CD8-positive, alpha-beta memory T cell (primary cell): ENCODE results near the gene SRSF1. TPM values are rescaled to one million over a fixed set of nuclear protein-coding genes. Genes with fewer than 3 reads are reported as not detected.
A peak's percentile ranks its signal among the peaks of the same experiment; 100 is the strongest.

ENCODE experiments used
- CTCF ChIA-PET: fragments of 350-600 bp; sonication (Branson Sonifier 250); formaldehyde crosslinking; loops from one replicate; lab custom pipeline; 2021; ENCODE audit warnings: antibody characterized with exemption; lab: Charles Lee
- POLR2A ChIA-PET: fragments of 350-600 bp; sonication (Branson Sonifier 250); formaldehyde crosslinking; loops from one replicate; lab custom pipeline; 2021; ENCODE audit warnings: antibody characterized with exemption; lab: Charles Lee
- DNase-seq, 5 donors: peaks; one replicate each; pipeline versions ENCODE4 v3.0.0 to v3.0.0-alpha.2; 2020 to 2022; ENCODE audit warnings: mixed read lengths in 1 of 5
- H3K27ac ChIP-seq: one replicate; pipeline ENCODE4 v1.7.0; 2013; ENCODE audit warnings: low read depth, mild to moderate bottlenecking, low read length, moderate library complexity
- H3K27me3 ChIP-seq: 2 replicates; pipeline ENCODE4 v1.7.0; 2013; ENCODE audit warnings: low read length, mild to moderate bottlenecking; ENCODE audit not compliant: insufficient read depth, poor library complexity, severe bottlenecking
- H3K36me3 ChIP-seq: 2 replicates; pipeline ENCODE4 v1.7.0; 2013; ENCODE audit warnings: mild to moderate bottlenecking, low read length, moderate library complexity; ENCODE audit not compliant: insufficient read depth
- H3K4me1 ChIP-seq: 2 replicates; pipeline ENCODE4 v1.7.0; 2013; ENCODE audit warnings: mild to moderate bottlenecking, low read length, moderate library complexity; ENCODE audit not compliant: insufficient read depth
- H3K4me3 ChIP-seq: 2 replicates; pipeline ENCODE4 v1.7.0; 2013; ENCODE audit warnings: mild to moderate bottlenecking, low read length
- H3K9me3 ChIP-seq: 2 replicates; pipeline ENCODE4 v1.7.0; 2013; ENCODE audit warnings: mild to moderate bottlenecking, low read length
- H3K27ac Mint-ChIP-seq, 8 donors: one replicate each; pipeline ENCODE4 v1.8.0; 2020 to 2021; ENCODE audit warnings: mixed read lengths in 8 of 8, mild to moderate bottlenecking in 6 of 8, inconsistent platforms in 3 of 8, moderate library complexity in 3 of 8
- H3K27me3 Mint-ChIP-seq, 2 donors: one replicate each; pipeline ENCODE4 v1.8.0; 2020 to 2021; ENCODE audit warnings: mixed read lengths in 2 of 2, mild to moderate bottlenecking in 1 of 2, moderate library complexity in 1 of 2
- H3K36me3 Mint-ChIP-seq, 3 donors: one replicate each; pipeline ENCODE4 v1.8.0; 2020 to 2021; ENCODE audit warnings: mixed read lengths in 3 of 3, inconsistent platforms in 1 of 3, mild to moderate bottlenecking in 1 of 3
- H3K4me1 Mint-ChIP-seq, 3 donors: one replicate each; pipeline ENCODE4 v1.8.0; 2020 to 2021; ENCODE audit warnings: mixed read lengths in 3 of 3, inconsistent platforms in 1 of 3, mild to moderate bottlenecking in 1 of 3
- H3K4me3 Mint-ChIP-seq, 7 donors: one replicate each; pipeline ENCODE4 v1.8.0; 2020 to 2021; ENCODE audit warnings: mixed read lengths in 7 of 7, mild to moderate bottlenecking in 6 of 7, moderate library complexity in 4 of 7, inconsistent platforms in 2 of 7
- H3K9me3 Mint-ChIP-seq, 5 donors: one replicate each; pipeline ENCODE4 v1.8.0; 2020 to 2022; ENCODE audit warnings: mixed read lengths in 5 of 5, mild to moderate bottlenecking in 3 of 5, moderate library complexity in 2 of 5, inconsistent platforms in 1 of 5
- polyA plus RNA-seq: library from polyadenylated mRNA; unstranded; fragments of 300-500 nt; fragmentation: Illumina TruSeq; gene quantifications from one replicate; pipeline ENCODE4 v1.2.3, GENCODE V29; 2021
- total RNA-seq, 2 experiments: library from RNA; stranded (reverse); gene quantifications; one replicate each; pipeline ENCODE4 v1.2.3, GENCODE V29; 2021

Gene SRSF1
- total and polyA plus RNA-seq, 3 experiments from 2014 or later, result 50.6 to 492 (median 469) TPM

- Histone ChIP-seq H3K4me1 (peaks cover 38% of the 10 kb centered on the region), H3K27ac (no peak overlapping the region), H3K4me3 (no peak overlapping the region), H3K9me3 (no peaks in the 10 kb centered on the region), H3K27me3 (no peaks in the 10 kb centered on the region), H3K36me3 (peaks cover 32% of the 10 kb centered on the region)
- no peak for DNase-seq
- H3K27me3 Mint-ChIP-seq, result peaks cover 0 to 10% of the 10 kb centered on the region in 2 donors
- peak overlapping the region in 7 of 8 donors; percentile 34 to 86 (median 54) for H3K27ac Mint-ChIP-seq
- ChIA-PET CTCF (interaction anchor here (0.7 to 5.0 kb wide), 7 partner anchors 9 to 170 kb away, joined by 3 to 54 read pairs (median 3); no protein-coding TSS in a partner anchor), POLR2A (no interaction called here)
- H3K4me1 Mint-ChIP-seq, result peaks cover 59 to 76% (median 71%) of the 10 kb centered on the region in 3 donors
- peak overlapping the region in 1 of 7 donors; percentile 20 for H3K4me3 Mint-ChIP-seq
- no peaks in the 10 kb centered on the region for H3K9me3 Mint-ChIP-seq
- H3K36me3 Mint-ChIP-seq, result peaks cover 9 to 74% (median 23%) of the 10 kb centered on the region in 3 donors
These were observed 4.7 kb downstream of the SRSF1 start for GRCh38 chr17:58002154-58002948.

- no peak overlapping the region for H3K4me3 Mint-ChIP-seq
These were observed 5.5 kb downstream of the SRSF1 start for GRCh38 chr17:58001461-58002124.

GRCh38 chr17:57999496-58000017 lies 7.5 kb downstream of the SRSF1 start:
- H3K27me3 Mint-ChIP-seq, result no peaks in the 10 kb centered on the region
- peaks cover 0 to 48% (median 9%) of the 10 kb centered on the region in 3 donors for H3K36me3 Mint-ChIP-seq
- H3K27ac ChIP-seq, result no peak overlapping the region

More at GRCh38 chr17:58001461-58002124, 5.5 kb downstream of the SRSF1 start:
- Mint-ChIP-seq H3K27me3 (peaks cover 0 to 4% of the 10 kb centered on the region in 2 donors), H3K4me1 (peaks cover 55 to 72% (median 63%) of the 10 kb centered on the region in 3 donors), H3K9me3 (no peaks in the 10 kb centered on the region), H3K27ac (peak overlapping the region in 1 of 8 donors; percentile 15), H3K36me3 (peaks cover 9 to 68% (median 23%) of the 10 kb centered on the region in 3 donors)
- ChIA-PET CTCF (interaction anchor here (0.7 to 5.0 kb wide), 8 partner anchors 8 to 168 kb away, joined by 3 to 54 read pairs (median 4); partner anchors contain the start of genes CUEDC1 and VEZF1), POLR2A (interaction anchor here (0.6 kb wide), 1 partner anchor 1788 kb away, joined by 6 read pairs; no protein-coding TSS in a partner anchor)
- H3K4me1 ChIP-seq, result peaks cover 38% of the 10 kb centered on the region
- no peaks in the 10 kb centered on the region for H3K9me3 ChIP-seq
- no peak for DNase-seq
- H3K36me3 ChIP-seq, result peaks cover 32% of the 10 kb centered on the region
- no peak overlapping the region for H3K27ac ChIP-seq
- no peak overlapping the region for H3K4me3 ChIP-seq
- H3K27me3 ChIP-seq, result no peaks in the 10 kb centered on the region

GRCh38 chr17:57999010-57999495 lies 8.0 kb downstream of the SRSF1 start:
- H3K27ac ChIP-seq, result no peak overlapping the region
- no peak overlapping the region for H3K4me3 Mint-ChIP-seq

More at GRCh38 chr17:57999496-58000017, 7.5 kb downstream of the SRSF1 start:
- peak overlapping the region in 1 of 7 donors; percentile 54 for H3K4me3 Mint-ChIP-seq
- H3K9me3 Mint-ChIP-seq, result no peaks in the 10 kb centered on the region
- Histone ChIP-seq H3K4me3 (no peak overlapping the region), H3K9me3 (no peaks in the 10 kb centered on the region), H3K36me3 (peaks cover 18% of the 10 kb centered on the region), H3K4me1 (peaks cover 29% of the 10 kb centered on the region), H3K27me3 (no peaks in the 10 kb centered on the region)
- peak in 2 of 5 donors; percentile 63 to 69 for DNase-seq
- H3K4me1 Mint-ChIP-seq, result peaks cover 39 to 64% (median 55%) of the 10 kb centered on the region in 3 donors
- H3K27ac Mint-ChIP-seq, result peak overlapping the region in 7 of 8 donors; percentile 31 to 70 (median 58)
- ChIA-PET CTCF (interaction anchor here (0.6 to 7.5 kb wide), 34 partner anchors 8 to 488 kb away, joined by 3 to 54 read pairs (median 4); partner anchors contain the start of genes CUEDC1, HSF5, MRPS23 and SRSF1), POLR2A (interaction anchor here (1.3 to 2.2 kb wide), 2 partner anchors 11 to 44 kb away, joined by 3 to 8 read pairs; partner anchors contain the start of genes CUEDC1 and VEZF1)

GRCh38 chr17:57997085-57997809 lies 9.8 kb downstream of the SRSF1 start:
- Mint-ChIP-seq H3K36me3 (peaks cover 0 to 25% (median 0%) of the 10 kb centered on the region in 3 donors), H3K9me3 (no peaks in the 10 kb centered on the region), H3K4me1 (peaks cover 36 to 61% (median 48%) of the 10 kb centered on the region in 3 donors), H3K27me3 (no peaks in the 10 kb centered on the region), H3K4me3 (no peak overlapping the region), H3K27ac (peak overlapping the region in 6 of 8 donors; percentile 12 to 71 (median 48))
- ChIA-PET CTCF (interaction anchor here (0.7 to 7.5 kb wide), 11 partner anchors 9 to 164 kb away, joined by 3 to 53 read pairs (median 3); partner anchors contain the start of gene SRSF1), POLR2A (interaction anchor here (1.2 kb wide), 1 partner anchor 108 kb away, joined by 3 read pairs; no protein-coding TSS in a partner anchor)
- Histone ChIP-seq H3K36me3 (no peaks in the 10 kb centered on the region), H3K27me3 (no peaks in the 10 kb centered on the region), H3K4me1 (peaks cover 27% of the 10 kb centered on the region), H3K27ac (no peak overlapping the region), H3K9me3 (no peaks in the 10 kb centered on the region), H3K4me3 (no peak overlapping the region)
- DNase-seq, result no peak

More at GRCh38 chr17:57999010-57999495, 8.0 kb downstream of the SRSF1 start:
- H3K4me3 ChIP-seq, result no peak overlapping the region
- DNase-seq, result no peak
- H3K27ac Mint-ChIP-seq, result peak overlapping the region in 7 of 8 donors; percentile 3 to 70 (median 58)
- no peaks in the 10 kb centered on the region for H3K9me3 Mint-ChIP-seq
- no peaks in the 10 kb centered on the region for H3K27me3 Mint-ChIP-seq
- POLR2A ChIA-PET, result interaction anchor here (1.3 to 2.2 kb wide), 2 partner anchors 11 to 43 kb away, joined by 3 to 8 read pairs; partner anchors contain the start of genes CUEDC1 and VEZF1
- peaks cover 13% of the 10 kb centered on the region for H3K36me3 ChIP-seq
- H3K36me3 Mint-ChIP-seq, result peaks cover 0 to 43% (median 9%) of the 10 kb centered on the region in 3 donors
- no peaks in the 10 kb centered on the region for H3K27me3 ChIP-seq
- CTCF ChIA-PET, result interaction anchor here (0.6 to 7.5 kb wide), 30 partner anchors 8 to 489 kb away, joined by 3 to 54 read pairs (median 4); partner anchors contain the start of genes CUEDC1, HSF5, MRPS23 and SRSF1
- H3K9me3 ChIP-seq, result no peaks in the 10 kb centered on the region
- H3K4me1 ChIP-seq, result peaks cover 24% of the 10 kb centered on the region
- peaks cover 40 to 64% (median 55%) of the 10 kb centered on the region in 3 donors for H3K4me1 Mint-ChIP-seq

GRCh38 chr17:57995076-57995956 lies 11.7 kb downstream of the SRSF1 start:
- peak; percentile 12 to 61 (median 41) for DNase-seq
- H3K36me3 Mint-ChIP-seq, result peaks cover 0 to 10% (median 0%) of the 10 kb centered on the region in 3 donors
- H3K4me1 ChIP-seq, result peaks cover 30% of the 10 kb centered on the region
- no peaks in the 10 kb centered on the region for H3K9me3 Mint-ChIP-seq
- POLR2A ChIA-PET, result interaction anchor here (1.4 kb wide), 1 partner anchor 134 kb away, joined by 5 read pairs; no protein-coding TSS in a partner anchor
- H3K4me3 Mint-ChIP-seq, result peak overlapping the region in 4 of 7 donors; percentile 5 to 74 (median 22)
- CTCF ChIA-PET, result interaction anchor here (0.6 to 7.5 kb wide), 6 partner anchors 9 to 102 kb away, joined by 3 to 53 read pairs (median 4); partner anchors contain the start of gene SRSF1
- no peaks in the 10 kb centered on the region for H3K9me3 ChIP-seq
- H3K27me3 ChIP-seq, result no peaks in the 10 kb centered on the region
- H3K27ac Mint-ChIP-seq, result peak overlapping the region; percentile 20 to 89 (median 80)
- peaks cover 32 to 48% (median 44%) of the 10 kb centered on the region in 3 donors for H3K4me1 Mint-ChIP-seq
- no peak overlapping the region for H3K27ac ChIP-seq
- H3K27me3 Mint-ChIP-seq, result no peaks in the 10 kb centered on the region
- no peaks in the 10 kb centered on the region for H3K36me3 ChIP-seq
- H3K4me3 ChIP-seq, result no peak overlapping the region
